WTC11 (cell line): ENCODE data around the gene CPAMD8. TPM values are rescaled to one million over a fixed set of nuclear protein-coding genes. Genes with fewer than 3 reads are reported as not detected.
A peak's percentile ranks its signal among the peaks of the same experiment; 100 is the strongest.

Experiments
- ATAC-seq: fragments of 200-7000 bp; cut with Tn5 transposase; 2 replicates; pipeline ENCODE4 v1.10.0; 2021; ENCODE audit warnings: mild to moderate bottlenecking, moderate library complexity
- CTCF ChIA-PET: fragments of 300-600 bp; sonication (Branson Sonifier 250); formaldehyde crosslinking; loops from one replicate; lab custom pipeline; 2021; ENCODE audit warnings: antibody characterized with exemption; lab: Charles Lee
- POLR2A ChIA-PET: fragments of 350-600 bp; sonication (Branson Sonifier 250); formaldehyde crosslinking; loops from one replicate; lab custom pipeline; 2021; ENCODE audit warnings: antibody characterized with exemption; lab: Charles Lee
- DNase-seq: peaks from one replicate; pipeline ENCODE4 v3.0.0; 2021; ENCODE audit warnings: low spot score
- H3K27ac Mint-ChIP-seq: 2 replicates; pipeline ENCODE4 v1.8.0; 2021; ENCODE audit warnings: mixed read lengths
- H3K27me3 Mint-ChIP-seq: 2 replicates; pipeline ENCODE4 v1.8.0; 2021; ENCODE audit warnings: low read depth, mild to moderate bottlenecking, moderate library complexity, mixed read lengths
- H3K36me3 Mint-ChIP-seq: 2 replicates; pipeline ENCODE4 v1.8.0; 2021; ENCODE audit warnings: mixed read lengths
- H3K4me1 Mint-ChIP-seq: 2 replicates; pipeline ENCODE4 v1.8.0; 2022; ENCODE audit warnings: mixed read lengths
- H3K4me3 Mint-ChIP-seq: 2 replicates; pipeline ENCODE4 v1.8.0; 2021; ENCODE audit warnings: mild to moderate bottlenecking, moderate library complexity, mixed read lengths
- H3K9me3 Mint-ChIP-seq: 2 replicates; pipeline ENCODE4 v1.8.0; 2021; ENCODE audit warnings: mixed read lengths
- FOXK1 ChIP-seq: sonication (generic); formaldehyde crosslinking; IDR thresholded peaks from 2 replicates; pipeline ENCODE4 v1.8.0; 2022; ENCODE audit warnings: mild to moderate bottlenecking, moderate library complexity, missing genetic modification reagents
- GABPB1 ChIP-seq: sonication (generic); formaldehyde crosslinking; IDR thresholded peaks from 2 replicates; pipeline ENCODE4 v1.8.1; 2023; ENCODE audit warnings: mild to moderate bottlenecking, missing genetic modification reagents
- GTF2I ChIP-seq: fragments of 250-450 bp; sonication (Bioruptor Pico); conservative IDR thresholded peaks from 2 replicates; pipeline ENCODE4 v1.4.0; 2021; ENCODE audit warnings: mild to moderate bottlenecking
- NR2C2 ChIP-seq: sonication (generic); formaldehyde crosslinking; IDR thresholded peaks from 2 replicates; pipeline ENCODE4 v1.8.0; 2022; ENCODE audit warnings: mild to moderate bottlenecking, missing genetic modification reagents
- OVOL2 ChIP-seq: fragments of 250-450 bp; sonication (Bioruptor Pico); IDR thresholded peaks from 2 replicates; pipeline ENCODE4 v1.9.0; 2021; ENCODE audit warnings: mild to moderate bottlenecking, borderline replicate concordance
- SMAD3 ChIP-seq: sonication (generic); formaldehyde crosslinking; IDR thresholded peaks from 2 replicates; pipeline ENCODE4 v1.8.0; 2022; ENCODE audit warnings: missing genetic modification reagents, mild to moderate bottlenecking, borderline replicate concordance
- TEAD1 ChIP-seq: sonication (generic); formaldehyde crosslinking; IDR thresholded peaks from 2 replicates; pipeline ENCODE4 v1.8.0; 2022; ENCODE audit warnings: mild to moderate bottlenecking, missing genetic modification reagents
- ZNF121 ChIP-seq: sonication (generic); formaldehyde crosslinking; IDR thresholded peaks from 2 replicates; pipeline ENCODE4 v1.8.0; 2023; ENCODE audit warnings: missing genetic modification reagents
- ZNF219 ChIP-seq: sonication (generic); formaldehyde crosslinking; IDR thresholded peaks from 2 replicates; pipeline ENCODE4 v1.8.0; 2023; ENCODE audit warnings: missing genetic modification reagents, mild to moderate bottlenecking, borderline replicate concordance
- ZNF532 ChIP-seq: fragments of 250-450 bp; sonication (Bioruptor Pico); IDR thresholded peaks from 2 replicates; pipeline ENCODE4 v1.9.0; 2021; ENCODE audit warnings: mild to moderate bottlenecking, borderline replicate concordance
- ZNF671 ChIP-seq: fragments of 250-450 bp; sonication (Bioruptor Pico); IDR thresholded peaks from 2 replicates; pipeline ENCODE4 v1.8.0; 2021; ENCODE audit warnings: mild to moderate bottlenecking
- total RNA-seq: library from RNA; stranded (reverse); gene quantifications from 3 replicates; pipeline ENCODE4 v1.2.3, GENCODE V29; 2021
- TF ChIP-seq, protein P1 (sequence below): sonication (generic); formaldehyde crosslinking; IDR thresholded peaks from 2 replicates; pipeline ENCODE4 v1.8.0; 2022; ENCODE audit warnings: missing genetic modification reagents

The CPAMD8 gene
- total RNA-seq, 1 experiment from 2014 or later, result 6.9 TPM

DNA sequence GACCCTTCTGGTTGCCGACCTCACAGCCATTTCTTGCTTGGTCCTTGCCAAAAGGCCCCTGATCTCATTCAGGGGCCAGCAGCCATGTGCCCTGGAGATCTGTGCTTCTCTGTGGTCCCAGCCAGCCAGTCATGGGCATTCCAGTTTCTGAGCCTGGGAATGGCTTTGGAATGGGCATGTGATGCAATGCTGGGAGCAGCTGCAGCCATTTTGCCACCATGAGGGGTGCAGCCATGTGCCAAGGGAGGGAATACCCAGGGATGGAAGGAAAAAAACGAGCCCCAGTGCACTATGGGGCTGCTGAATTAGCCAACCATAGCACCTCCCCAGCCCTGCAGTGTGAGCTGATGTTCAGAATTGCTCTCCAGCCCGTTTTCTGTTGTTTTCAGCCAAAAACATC lies 111.5 kb downstream of the CPAMD8 start:
- DNase-seq (no peak), ATAC-seq (no peak)
- Mint-ChIP-seq H3K27ac (no peak overlapping the region), H3K36me3 (peaks cover 20% of the 10 kb centered on the region), H3K9me3 (peaks cover 43% of the 10 kb centered on the region), H3K4me1 (no peaks in the 10 kb centered on the region)
- CTCF ChIA-PET, result no interaction called here
- POLR2A ChIA-PET, result no interaction called here
- peak; percentile 80 for TF ChIP-seq GTF2I (CRISPR knock-in tag)
- TF ChIP-seq, protein P1, sequence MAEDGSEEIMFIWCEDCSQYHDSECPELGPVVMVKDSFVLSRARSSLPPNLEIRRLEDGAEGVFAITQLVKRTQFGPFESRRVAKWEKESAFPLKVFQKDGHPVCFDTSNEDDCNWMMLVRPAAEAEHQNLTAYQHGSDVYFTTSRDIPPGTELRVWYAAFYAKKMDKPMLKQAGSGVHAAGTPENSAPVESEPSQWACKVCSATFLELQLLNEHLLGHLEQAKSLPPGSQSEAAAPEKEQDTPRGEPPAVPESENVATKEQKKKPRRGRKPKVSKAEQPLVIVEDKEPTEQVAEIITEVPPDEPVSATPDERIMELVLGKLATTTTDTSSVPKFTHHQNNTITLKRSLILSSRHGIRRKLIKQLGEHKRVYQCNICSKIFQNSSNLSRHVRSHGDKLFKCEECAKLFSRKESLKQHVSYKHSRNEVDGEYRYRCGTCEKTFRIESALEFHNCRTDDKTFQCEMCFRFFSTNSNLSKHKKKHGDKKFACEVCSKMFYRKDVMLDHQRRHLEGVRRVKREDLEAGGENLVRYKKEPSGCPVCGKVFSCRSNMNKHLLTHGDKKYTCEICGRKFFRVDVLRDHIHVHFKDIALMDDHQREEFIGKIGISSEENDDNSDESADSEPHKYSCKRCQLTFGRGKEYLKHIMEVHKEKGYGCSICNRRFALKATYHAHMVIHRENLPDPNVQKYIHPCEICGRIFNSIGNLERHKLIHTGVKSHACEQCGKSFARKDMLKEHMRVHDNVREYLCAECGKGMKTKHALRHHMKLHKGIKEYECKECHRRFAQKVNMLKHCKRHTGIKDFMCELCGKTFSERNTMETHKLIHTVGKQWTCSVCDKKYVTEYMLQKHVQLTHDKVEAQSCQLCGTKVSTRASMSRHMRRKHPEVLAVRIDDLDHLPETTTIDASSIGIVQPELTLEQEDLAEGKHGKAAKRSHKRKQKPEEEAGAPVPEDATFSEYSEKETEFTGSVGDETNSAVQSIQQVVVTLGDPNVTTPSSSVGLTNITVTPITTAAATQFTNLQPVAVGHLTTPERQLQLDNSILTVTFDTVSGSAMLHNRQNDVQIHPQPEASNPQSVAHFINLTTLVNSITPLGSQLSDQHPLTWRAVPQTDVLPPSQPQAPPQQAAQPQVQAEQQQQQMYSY (CRISPR knock-in tag), result no peak
- TF ChIP-seq, all 79 proteins: peak for 1
- H3K4me3 Mint-ChIP-seq, result no peak overlapping the region
- peaks cover 3% of the 10 kb centered on the region; the same call in 1 of the 2 replicates for H3K27me3 Mint-ChIP-seq

DNA sequence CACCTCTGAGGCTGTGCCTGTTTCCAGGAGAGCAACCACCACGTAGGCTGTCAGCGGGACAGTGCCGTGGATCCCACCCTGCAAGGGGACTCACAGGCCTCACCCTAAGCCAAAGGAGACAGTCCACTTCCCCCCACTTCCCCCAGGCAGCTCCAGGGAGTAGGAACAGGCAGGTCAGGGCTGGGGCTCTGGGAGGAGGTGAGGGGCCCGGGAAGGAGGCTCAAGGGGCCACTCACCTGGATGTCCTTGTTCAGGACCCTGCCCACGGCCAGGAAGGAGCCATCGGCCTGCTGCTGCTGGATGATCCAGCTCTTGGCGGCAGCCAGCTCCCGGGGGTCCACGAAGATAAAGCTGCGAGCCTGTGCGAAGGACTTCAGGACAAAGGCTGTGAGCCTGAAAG lies 112.2 kb downstream of the CPAMD8 start:
- Mint-ChIP-seq H3K4me1 (no peaks in the 10 kb centered on the region), H3K36me3 (peaks cover 15% of the 10 kb centered on the region), H3K9me3 (peaks cover 37% of the 10 kb centered on the region), H3K27me3 (peaks cover 3% of the 10 kb centered on the region; the same call in 1 of the 2 replicates)
- TF ChIP-seq OVOL2 (CRISPR knock-in tag) (no peak), SMAD3 (no peak), ZNF671 (no peak), TEAD1 (CRISPR knock-in tag) (no peak), GTF2I (CRISPR knock-in tag) (no peak), ZNF219 (no peak)
- TF ChIP-seq, protein P1 (CRISPR knock-in tag), result no peak
- TF ChIP-seq, all 79 proteins: peak for 0
- ChIA-PET POLR2A (no interaction called here), CTCF (no interaction called here)
- no peak for ATAC-seq
- H3K4me3 Mint-ChIP-seq, result no peak overlapping the region
- no peak overlapping the region for H3K27ac Mint-ChIP-seq
- DNase-seq, result no peak

GRCh38 chr19:16912780-16913179 lies 113.8 kb downstream of the CPAMD8 start:
- no peak for TF ChIP-seq GABPB1 (CRISPR knock-in tag)
- no peak for TF ChIP-seq FOXK1
- no peak for TF ChIP-seq GTF2I (CRISPR knock-in tag)
- no peak for TF ChIP-seq TEAD1 (CRISPR knock-in tag)
- TF ChIP-seq ZNF532 (CRISPR knock-in tag), result no peak
- TF ChIP-seq NR2C2, result no peak
- no peak for TF ChIP-seq ZNF121 (CRISPR knock-in tag)
- CTCF ChIA-PET, result no interaction called here
- DNase-seq, result no peak
- H3K27ac Mint-ChIP-seq, result no peak overlapping the region
- H3K4me3 Mint-ChIP-seq, result no peak overlapping the region
- H3K4me1 Mint-ChIP-seq, result no peaks in the 10 kb centered on the region
- H3K27me3 Mint-ChIP-seq, result peaks cover 3% of the 10 kb centered on the region; the same call in 1 of the 2 replicates
- POLR2A ChIA-PET, result no interaction called here
- ATAC-seq, result no peak
- peaks cover 33% of the 10 kb centered on the region for H3K9me3 Mint-ChIP-seq
- H3K36me3 Mint-ChIP-seq, result peaks cover 14% of the 10 kb centered on the region
